ENCODE data around the gene ANXA1. TPM values are rescaled to one million over a fixed set of nuclear protein-coding genes. Genes with fewer than 3 reads are reported as not detected.

ANXA1 gene
- 1,170 to 1,524 TPM (median 1,352 TPM) in 5 replicates for total RNA-seq (2022; extraction: Qiagen RNA extraction; ENCODE audit: low read depth)

GRCh38 chr9:73151653-73152542 is at the start of gene ANXA1:
Gene ANXA1 (plus strand): TSS chr9:73151865. CDS start chr9:73158536, 6,671 bp downstream.

Other genes with a start within 250 kb of the ANXA1 start
- 4,031 to 6,339 TPM (median 5,381 TPM) in 5 replicates for gene ALDH1A1, start 198.8 kb upstream of the ANXA1 start, total RNA-seq (2022; extraction: Qiagen RNA extraction; ENCODE audit: low read depth)